NCI-H446 treated with DMSO at 0.1 percent for 48 hours (cell line): ENCODE results near the gene ARPC5L.
"Not testable (repeated sequence)": the region's sequence is repeated elsewhere in the genome, so short reads cannot be mapped to it uniquely, and the experiment has no call there.

ENCODE experiments used
- DNase-seq: peaks from one replicate; lab custom pipeline; 2025; lab: John Stamatoyannopoulos, UW

ARPC5L gene

DNA sequence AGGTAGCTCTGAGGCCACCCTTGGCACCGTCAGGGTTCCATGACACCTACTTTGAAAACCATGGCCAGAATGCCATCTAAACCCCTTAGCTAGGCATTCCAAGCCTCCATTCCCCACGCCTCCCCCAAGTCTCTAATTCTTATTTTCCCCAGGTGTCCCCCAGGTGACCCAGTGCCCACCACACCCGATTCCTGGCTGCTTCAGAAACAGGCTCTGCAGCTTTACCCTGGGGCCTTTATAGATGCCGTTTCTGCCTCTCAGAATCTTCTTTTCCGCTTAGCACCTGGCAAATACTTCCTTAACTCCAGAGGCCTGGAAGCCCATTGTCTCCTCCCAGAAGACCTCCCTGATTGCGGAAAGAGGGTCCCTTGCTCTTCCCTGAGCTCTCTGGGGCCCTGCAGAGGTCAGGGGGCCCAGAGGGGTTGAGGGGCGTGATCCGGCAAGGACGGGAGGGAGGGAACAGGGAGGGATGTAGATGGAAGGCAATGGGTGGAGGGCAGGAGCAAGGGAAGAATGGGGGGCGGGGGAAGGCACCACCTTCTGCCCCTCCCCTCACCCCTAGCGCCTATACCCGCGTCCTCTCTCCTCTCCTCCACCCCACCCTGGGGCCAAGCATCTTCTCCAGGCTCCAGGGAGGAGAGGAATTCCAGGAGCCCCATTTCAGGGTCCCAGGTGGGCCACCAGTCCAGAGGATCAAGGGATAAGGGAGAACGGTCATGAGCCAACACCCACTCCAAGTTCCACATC is 20.7 kb upstream of the ARPC5L start:
- DNase-seq = no peak

- DNase-seq = no peak
Measured at GRCh38 chr9:124843456-124844034, 18.4 kb upstream of the ARPC5L start.

DNA sequence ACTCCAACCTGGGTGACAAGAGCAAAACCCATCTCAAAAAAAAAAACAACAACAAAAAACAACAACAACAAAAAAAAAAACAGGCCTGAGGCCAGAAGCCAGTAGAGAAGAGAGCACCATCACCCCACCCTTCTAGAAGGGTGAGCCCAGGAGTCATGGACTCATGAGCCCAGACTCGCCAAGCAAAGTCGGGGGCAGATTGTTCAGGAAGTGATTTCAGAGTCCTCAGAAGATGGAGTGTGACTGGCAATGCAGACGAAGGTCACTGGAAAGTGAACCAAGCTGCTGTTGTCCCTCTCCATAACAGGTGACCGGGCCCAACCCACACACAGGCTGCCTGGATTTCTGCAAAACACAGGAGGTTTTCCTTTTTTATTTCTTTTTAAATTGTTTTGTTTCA is 17.6 kb upstream of the ARPC5L start:
- DNase-seq = no peak

DNA sequence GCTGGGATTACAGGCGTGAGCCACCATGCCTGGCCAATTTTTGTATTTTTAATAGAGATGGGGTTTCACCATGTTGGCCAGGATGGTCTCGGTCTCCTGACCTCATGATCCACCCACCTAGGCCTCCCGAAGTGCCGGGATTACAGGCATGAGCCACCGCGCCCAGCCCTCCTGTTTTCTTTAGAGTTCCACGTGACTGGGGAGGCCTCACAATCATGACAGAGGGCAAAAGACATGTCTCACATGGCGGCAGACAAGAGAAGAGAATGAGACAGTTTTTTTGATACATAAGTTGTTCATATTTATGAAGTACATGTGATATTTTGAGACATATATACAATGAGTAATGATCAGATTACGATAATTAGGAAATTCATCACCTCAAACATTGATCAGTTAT is 15.5 kb upstream of the ARPC5L start:
- not testable (repeated sequence) for DNase-seq

GRCh38 chr9:124846969-124847368 is 15.0 kb upstream of the ARPC5L start:
- no peak for DNase-seq

DNA sequence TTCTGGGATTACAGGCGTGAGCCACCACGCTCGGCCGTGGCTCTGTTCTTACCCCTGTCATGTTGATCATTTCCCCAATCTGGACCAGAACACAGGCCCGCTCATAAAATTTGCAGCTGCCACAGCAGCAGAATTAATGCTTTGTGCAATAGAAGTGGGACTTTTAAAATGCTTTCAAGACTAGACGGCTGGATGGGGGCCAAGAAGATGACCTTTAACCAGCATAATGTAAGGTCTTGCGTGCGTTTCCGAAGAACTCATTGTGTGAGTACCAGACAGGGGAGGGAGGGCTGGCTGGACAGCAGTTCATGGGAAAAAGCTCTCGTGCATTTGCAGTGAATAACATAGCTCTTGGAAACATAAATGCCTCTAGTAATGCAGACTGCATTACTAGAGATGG is 12.1 kb upstream of the ARPC5L start:
- no peak for DNase-seq

DNA sequence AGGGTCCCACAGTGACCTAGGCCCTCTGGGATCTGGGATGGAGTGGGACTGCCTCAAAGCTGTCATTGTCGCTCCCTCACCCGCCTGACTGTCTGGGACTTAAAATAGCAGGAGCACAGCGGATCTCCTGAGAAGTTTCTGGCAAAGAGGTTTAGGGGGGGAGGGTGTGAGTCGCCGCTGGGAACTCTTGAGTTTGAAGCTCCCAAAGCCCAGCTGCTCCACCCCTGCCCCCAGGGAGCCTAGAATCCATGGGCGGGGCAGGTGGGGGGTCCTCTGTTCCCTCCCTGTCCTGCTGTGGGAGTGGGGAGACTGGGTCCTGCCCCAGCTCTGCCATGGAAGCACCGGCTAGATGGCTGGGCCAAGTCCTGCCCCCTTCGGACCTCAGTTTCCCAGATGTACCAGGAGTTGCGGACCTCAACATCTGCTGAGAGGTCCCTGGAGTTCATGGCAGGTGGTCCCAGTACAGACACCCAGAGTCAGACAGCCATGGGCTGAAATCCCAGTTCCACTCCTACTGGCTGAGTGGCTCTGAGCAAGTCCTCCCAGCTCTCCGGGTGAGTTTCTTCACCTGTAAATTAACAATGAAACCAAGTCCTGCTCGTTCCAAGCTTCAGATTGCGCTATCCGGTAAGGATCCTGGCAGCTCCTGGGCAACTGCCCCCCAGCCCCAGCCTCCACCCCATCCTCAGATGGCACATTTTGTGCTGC is 9.7 kb upstream of the ARPC5L start:
- DNase-seq = no peak

GRCh38 chr9:124852829-124853531 is 8.9 kb upstream of the ARPC5L start, which contains the start of gene WDR38:
WDR38 (plus strand) TSS chr9:124853460; CDS start chr9:124853532, 72 bp downstream.
- no peak for DNase-seq

DNA sequence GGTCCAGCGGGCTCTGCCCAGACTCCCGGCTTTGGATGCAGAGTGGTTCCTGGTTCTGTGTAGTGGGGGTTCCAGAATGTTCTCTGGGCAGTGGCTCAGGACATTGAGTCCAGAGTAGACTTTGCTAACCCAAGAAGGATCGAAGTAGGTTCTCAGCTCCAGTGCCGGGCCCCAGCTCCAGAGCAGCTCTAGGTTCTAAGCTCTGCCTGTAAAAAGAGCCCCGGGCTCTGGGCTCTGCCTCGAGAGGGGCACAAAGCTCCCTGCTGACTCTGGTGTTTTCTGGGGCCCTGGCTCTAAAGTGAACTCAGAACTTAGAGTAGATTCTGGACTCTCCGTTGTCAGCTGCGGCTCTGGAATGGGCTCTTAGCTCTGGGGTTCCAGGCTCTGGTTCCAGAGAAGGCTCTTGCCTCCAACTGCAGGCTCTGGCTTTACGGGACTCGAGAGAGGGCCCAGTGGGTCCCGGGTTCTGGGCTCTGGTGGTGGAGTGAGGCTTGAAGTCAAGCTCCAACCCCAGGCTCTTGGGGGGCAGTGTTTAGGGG is 8.3 kb upstream of the ARPC5L start:
- no peak for DNase-seq

DNA sequence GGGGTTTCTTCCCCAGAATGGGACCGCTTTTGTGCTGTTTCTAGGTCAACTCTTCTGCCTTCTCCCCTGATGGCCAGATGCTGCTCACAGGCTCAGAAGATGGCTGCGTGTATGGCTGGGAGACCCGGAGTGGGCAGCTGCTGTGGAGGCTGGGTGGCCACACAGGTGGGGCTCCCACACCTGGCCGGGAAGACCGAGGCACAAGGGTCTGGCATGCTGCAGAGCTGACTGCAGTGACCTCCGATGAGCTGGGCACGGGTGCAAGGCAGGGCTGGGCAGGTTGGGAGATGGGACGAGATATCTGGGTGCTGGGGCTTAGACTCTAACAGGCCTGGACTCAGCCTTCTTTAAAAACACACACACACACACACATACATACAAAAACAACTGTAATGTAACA is 7.8 kb upstream of the ARPC5L start:
- DNase-seq = no peak

DNA sequence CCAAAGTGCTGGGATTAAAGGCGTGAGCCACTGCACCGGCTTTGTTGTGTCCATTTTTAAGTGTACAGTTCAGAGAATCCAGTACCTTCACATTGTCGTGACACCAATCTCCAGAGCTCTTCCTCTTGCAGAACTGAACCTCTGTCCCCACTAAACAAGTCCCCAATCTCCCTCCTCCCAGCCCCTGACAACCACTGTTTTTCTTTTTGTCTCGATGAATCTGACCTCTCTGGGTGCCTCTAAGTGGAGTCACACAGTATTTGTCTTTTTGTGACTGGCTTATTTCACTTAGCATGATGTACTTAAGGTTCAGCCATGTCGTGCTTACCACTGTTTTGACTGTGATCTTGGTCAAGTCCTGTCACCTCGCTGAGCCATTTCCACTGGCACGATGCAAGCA is 7.1 kb upstream of the ARPC5L start:
- no peak for DNase-seq

- no peak for DNase-seq
Measured at GRCh38 chr9:124855566-124855943, 6.4 kb upstream of the ARPC5L start.

DNA sequence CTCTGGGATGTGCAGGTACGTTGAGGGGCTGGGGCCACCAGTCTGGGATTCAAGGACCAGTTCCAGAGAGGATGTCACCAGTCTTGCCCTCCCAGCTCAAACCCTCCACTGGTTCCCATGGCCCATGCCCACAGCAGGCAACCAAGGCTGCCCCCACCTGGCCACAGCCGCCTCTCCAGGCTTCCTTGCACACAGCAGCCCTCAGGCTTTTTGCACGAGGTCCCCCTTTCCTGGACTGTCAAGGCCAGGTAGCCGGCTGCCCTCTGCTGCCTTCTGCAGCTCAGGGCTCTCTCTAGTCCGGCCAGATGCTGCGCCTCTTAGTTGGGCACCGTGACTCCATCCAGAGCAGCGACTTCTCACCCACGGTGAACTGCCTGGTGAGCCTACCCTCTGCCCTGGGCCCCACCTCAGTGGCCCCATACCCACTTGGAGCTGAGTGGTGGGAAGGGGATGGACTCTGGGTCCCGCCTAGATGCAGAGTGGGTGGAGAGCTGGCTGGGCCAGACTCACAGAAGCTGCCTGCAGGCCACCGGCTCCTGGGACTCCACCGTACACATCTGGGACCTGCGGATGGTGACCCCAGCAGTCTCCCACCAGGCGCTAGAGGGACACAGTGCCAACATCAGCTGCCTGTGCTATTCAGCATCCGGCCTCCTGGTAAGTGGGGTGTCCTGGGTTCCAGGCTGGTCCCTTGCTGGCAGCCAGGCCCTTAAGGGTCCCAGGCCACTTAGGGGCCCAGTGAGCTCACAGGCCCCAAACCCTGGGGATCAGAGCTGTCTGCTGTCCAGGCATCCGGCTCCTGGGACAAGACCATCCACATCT is 5.8 kb upstream of the ARPC5L start:
- no peak for DNase-seq

GRCh38 chr9:124857533-124858162 is 4.3 kb upstream of the ARPC5L start:
- no peak for DNase-seq

DNA sequence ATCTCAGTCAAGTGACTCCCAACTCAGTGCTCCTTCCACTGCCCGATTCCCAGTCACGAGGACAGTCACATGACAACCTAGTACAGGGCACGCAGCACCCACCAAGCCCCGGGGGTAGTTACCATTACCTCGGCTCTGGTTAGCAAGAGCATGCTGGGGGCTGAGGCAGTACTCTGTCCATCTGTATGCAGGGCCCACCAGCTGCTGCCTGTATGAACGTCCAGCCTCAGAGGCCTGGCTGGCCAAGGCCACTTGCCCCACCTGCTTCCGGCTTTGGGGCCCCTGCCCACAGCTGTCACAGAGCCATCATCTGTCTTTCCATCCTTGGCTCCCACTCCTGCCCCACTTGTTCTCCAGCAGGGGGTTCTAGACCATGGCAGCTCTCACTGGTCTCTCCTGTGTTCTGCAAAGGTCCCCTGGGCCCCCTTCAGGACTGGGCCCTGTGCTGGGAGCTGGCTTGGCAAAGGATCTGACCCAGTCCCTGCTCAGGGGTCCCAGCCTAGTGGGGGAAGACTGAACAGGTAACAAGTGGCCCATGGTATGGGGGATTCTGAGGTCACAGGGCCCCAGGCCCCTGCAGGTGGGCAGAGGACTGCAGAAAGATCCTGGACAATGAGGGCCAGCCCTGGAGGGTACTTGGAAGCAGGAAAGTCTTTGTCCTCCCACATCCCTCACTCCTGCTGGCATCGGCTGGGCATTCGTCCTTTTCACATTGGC is 3.4 kb upstream of the ARPC5L start:
- no peak for DNase-seq

DNA sequence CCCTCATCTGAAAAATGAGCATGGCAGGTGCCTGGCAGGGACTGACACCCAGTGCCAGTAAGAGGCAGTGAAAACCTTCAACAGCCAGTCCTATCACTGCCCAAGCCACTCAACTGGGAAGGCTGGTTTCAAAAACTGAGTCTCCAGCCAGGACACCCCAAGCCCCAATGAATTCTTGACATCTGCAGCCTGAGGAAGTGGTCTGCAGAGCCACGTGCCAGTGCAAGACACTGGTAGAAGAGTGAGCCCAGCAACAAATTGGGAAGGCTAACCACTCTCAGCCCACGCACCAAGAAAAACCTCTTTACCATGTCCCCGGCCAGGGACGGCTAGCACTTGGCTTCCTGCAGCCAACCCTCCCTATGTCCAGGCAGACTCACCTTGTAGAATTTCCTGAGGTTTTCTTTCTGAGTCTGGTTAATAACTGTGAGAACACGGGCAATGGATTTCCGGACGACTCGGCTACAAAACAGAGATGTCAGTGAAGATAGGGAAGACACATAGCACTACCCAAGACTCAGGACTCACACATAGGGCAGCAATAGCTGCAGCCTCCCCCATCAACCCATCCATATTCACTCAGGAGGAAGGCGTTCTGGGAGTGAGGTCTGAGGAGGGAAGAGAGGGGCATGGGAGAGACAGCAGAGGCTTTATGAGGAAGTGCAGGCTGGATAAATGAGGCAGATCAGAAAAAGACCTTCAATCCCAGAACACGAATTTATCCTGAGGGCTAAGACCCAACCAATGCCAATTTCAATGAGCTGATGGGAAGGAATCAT is 1.9 kb upstream of the ARPC5L start:
- DNase-seq = no peak

GRCh38 chr9:124860582-124861341 is 1.2 kb upstream of the ARPC5L start:
- DNase-seq = no peak

GRCh38 chr9:124863371-124863871 is 1.5 kb downstream of the ARPC5L start:
- DNase-seq = no peak
